KMS-11 (cell line): Measurements from ENCODE around the gene GALNT9.

Experiments used
- H2AFZ ChIP-seq: fragments of 200-600 bp; sonication (generic); 2 replicates; pipeline ENCODE4 v1.6.1; 2016; ENCODE audit warnings: antibody characterized with exemption, mixed run types, low read depth
- H3K27ac ChIP-seq: fragments of 200-600 bp; sonication (generic); 2 replicates; pipeline ENCODE4 v1.6.1; 2016; ENCODE audit warnings: mild to moderate bottlenecking, mixed run types
- H3K27me3 ChIP-seq: fragments of 200-600 bp; sonication (generic); 2 replicates; pipeline ENCODE4 v1.6.1; 2017; ENCODE audit warnings: mild to moderate bottlenecking, low read depth, mixed run types, moderate library complexity; ENCODE audit not compliant: insufficient read depth
- H3K36me3 ChIP-seq: fragments of 200-600 bp; sonication (generic); 2 replicates; pipeline ENCODE4 v1.6.1; 2017; ENCODE audit warnings: mild to moderate bottlenecking, mixed run types; ENCODE audit not compliant: insufficient read depth
- H3K4me1 ChIP-seq: fragments of 200-600 bp; sonication (generic); 2 replicates; pipeline ENCODE4 v1.6.1; 2016; ENCODE audit warnings: mild to moderate bottlenecking, low read depth, mixed run types; ENCODE audit not compliant: poor library complexity, severe bottlenecking
- H3K4me2 ChIP-seq: fragments of 200-600 bp; sonication (generic); 2 replicates; pipeline ENCODE4 v1.7.0; 2016; ENCODE audit warnings: mild to moderate bottlenecking, mixed run types
- H3K4me3 ChIP-seq: fragments of 200-600 bp; sonication (generic); IDR thresholded peaks from 2 replicates; pipeline ENCODE4 v1.6.1; 2017; ENCODE audit warnings: low read depth, low read length, mixed read lengths; ENCODE audit not compliant: insufficient read depth
- H3K79me2 ChIP-seq: fragments of 200-600 bp; sonication (generic); 2 replicates; pipeline ENCODE4 v1.6.1; 2016; ENCODE audit warnings: low read depth, mixed run types; ENCODE audit not compliant: insufficient read depth
- H3K9ac ChIP-seq: fragments of 200-600 bp; sonication (generic); 2 replicates; pipeline ENCODE4 v1.6.1; 2016; ENCODE audit warnings: mild to moderate bottlenecking, mixed run types
- H4K20me1 ChIP-seq: fragments of 200-600 bp; sonication (generic); 2 replicates; pipeline ENCODE4 v1.6.1; 2016; ENCODE audit warnings: mild to moderate bottlenecking, mixed run types; ENCODE audit not compliant: insufficient read depth
- TF ChIP-seq, protein P1 (sequence below): fragments of 200-600 bp; sonication (generic); conservative IDR thresholded peaks from 2 replicates; pipeline ENCODE4 v1.6.1; 2017; ENCODE audit warnings: low read depth, mild to moderate bottlenecking, antibody characterized with exemption, low read length, moderate library complexity, mixed read lengths

Gene GALNT9

DNA sequence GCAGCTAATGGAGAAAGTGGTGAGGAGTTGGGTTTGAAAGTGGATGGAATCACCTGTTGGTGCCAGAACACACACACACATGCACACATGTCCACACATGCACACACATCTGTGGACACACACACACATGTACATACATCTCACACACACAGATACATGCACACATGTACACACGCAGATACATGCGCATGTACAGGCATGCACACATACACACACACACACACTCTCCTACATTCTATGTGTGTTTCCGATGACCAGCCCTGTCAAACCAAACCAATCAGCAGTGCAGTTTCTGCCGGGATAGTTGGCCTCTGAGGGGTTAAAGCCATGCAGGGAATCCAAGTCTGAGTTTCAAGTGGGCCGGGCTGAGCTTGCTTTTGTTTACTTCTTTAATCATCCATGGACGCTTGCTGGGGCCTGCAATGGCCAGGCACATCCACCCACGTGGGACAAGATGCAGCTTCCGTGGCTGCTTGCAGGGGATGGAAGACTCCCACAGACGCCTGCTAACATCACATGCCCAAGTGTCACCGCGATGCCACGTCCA is 52.5 kb downstream of the GALNT9 start:
- no peaks in the 10 kb centered on the region; the same call in 1 of the 2 replicates for H3K27me3 ChIP-seq
- H3K4me2 ChIP-seq: no peak overlapping the region
- H3K4me3 ChIP-seq: no peak overlapping the region
- H3K9ac ChIP-seq: no peak overlapping the region
- H4K20me1 ChIP-seq: no peaks in the 10 kb centered on the region
- no peaks in the 10 kb centered on the region for H3K36me3 ChIP-seq
- H3K27ac ChIP-seq: no peak overlapping the region
- no peaks in the 10 kb centered on the region for H3K79me2 ChIP-seq
- TF ChIP-seq, protein P1, sequence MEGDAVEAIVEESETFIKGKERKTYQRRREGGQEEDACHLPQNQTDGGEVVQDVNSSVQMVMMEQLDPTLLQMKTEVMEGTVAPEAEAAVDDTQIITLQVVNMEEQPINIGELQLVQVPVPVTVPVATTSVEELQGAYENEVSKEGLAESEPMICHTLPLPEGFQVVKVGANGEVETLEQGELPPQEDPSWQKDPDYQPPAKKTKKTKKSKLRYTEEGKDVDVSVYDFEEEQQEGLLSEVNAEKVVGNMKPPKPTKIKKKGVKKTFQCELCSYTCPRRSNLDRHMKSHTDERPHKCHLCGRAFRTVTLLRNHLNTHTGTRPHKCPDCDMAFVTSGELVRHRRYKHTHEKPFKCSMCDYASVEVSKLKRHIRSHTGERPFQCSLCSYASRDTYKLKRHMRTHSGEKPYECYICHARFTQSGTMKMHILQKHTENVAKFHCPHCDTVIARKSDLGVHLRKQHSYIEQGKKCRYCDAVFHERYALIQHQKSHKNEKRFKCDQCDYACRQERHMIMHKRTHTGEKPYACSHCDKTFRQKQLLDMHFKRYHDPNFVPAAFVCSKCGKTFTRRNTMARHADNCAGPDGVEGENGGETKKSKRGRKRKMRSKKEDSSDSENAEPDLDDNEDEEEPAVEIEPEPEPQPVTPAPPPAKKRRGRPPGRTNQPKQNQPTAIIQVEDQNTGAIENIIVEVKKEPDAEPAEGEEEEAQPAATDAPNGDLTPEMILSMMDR: no peak
- H3K4me1 ChIP-seq: no peaks in the 10 kb centered on the region
- no peak overlapping the region for H2AFZ ChIP-seq

DNA sequence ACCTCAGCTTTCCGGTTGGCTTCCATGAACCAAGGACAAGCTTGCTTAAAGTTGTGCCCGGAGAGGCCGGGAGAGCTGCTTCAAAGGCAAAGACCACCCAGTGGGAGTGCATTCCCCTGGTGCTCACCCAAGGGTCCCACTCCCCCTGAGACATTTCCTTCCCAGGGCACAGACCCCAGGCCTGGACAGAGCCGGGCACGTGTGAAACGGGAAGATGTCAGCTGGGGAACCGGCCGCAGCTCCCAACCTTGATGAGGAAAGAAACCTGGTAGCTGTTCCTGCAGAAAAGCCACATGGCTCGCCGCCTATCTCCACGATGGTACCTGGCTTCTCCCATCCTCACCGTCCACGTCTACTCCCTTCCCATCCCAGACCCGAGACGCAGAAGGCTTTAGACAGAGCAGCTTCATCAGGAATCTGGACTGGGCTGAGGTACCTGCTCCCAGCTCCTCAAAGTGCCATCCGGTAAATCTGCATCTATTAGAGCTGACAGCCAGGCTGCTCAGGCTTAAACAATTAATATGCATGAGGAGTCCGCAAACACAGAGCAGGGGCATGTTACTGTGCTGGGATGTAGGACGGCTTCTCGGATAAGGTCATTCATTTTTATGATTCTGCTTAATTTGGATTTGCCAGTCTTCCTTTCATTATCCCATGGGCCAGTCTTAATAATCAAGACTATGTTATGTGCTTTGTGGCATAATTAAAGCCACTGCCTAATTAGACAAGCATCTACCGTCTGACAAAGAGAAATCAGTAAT is 53.1 kb downstream of the GALNT9 start:
- H3K4me1 ChIP-seq: no peaks in the 10 kb centered on the region
- H3K4me3 ChIP-seq: no peak overlapping the region
- H3K27ac ChIP-seq: no peak overlapping the region
- no peaks in the 10 kb centered on the region for H4K20me1 ChIP-seq
- no peaks in the 10 kb centered on the region; the same call in 1 of the 2 replicates for H3K27me3 ChIP-seq
- TF ChIP-seq, protein P1: no peak
- no peaks in the 10 kb centered on the region for H3K36me3 ChIP-seq
- no peak overlapping the region for H3K9ac ChIP-seq
- no peaks in the 10 kb centered on the region for H3K79me2 ChIP-seq
- H3K4me2 ChIP-seq: no peak overlapping the region
- no peak overlapping the region for H2AFZ ChIP-seq

DNA sequence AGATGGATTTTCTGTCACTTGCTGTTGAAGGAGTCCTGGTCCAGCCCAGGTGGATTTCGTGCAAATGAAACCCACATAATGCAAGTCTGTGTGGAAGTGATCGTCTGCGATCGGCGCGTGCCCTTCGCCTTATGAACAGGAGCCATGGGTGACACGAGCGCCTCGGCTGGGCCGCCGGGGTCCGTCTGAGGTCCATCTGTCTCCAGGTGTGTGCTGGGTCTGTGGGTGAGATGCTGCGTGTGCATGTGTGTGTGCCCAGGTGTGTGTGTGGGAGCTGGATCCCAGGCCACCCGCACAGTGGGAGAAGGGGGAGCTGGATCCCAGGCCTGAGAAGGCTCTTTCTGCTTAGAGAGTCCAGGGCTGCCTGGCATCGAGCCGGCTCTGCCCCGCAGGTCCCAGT is 53.8 kb downstream of the GALNT9 start:
- H3K4me1 ChIP-seq: no peaks in the 10 kb centered on the region
- H3K9ac ChIP-seq: no peak overlapping the region
- no peaks in the 10 kb centered on the region for H3K79me2 ChIP-seq
- no peak overlapping the region for H3K27ac ChIP-seq
- TF ChIP-seq, protein P1: no peak
- H3K27me3 ChIP-seq: no peaks in the 10 kb centered on the region; the same call in 1 of the 2 replicates
- H3K4me3 ChIP-seq: no peak overlapping the region
- no peak overlapping the region for H2AFZ ChIP-seq
- no peak overlapping the region for H3K4me2 ChIP-seq
- H4K20me1 ChIP-seq: no peaks in the 10 kb centered on the region
- no peaks in the 10 kb centered on the region for H3K36me3 ChIP-seq

DNA sequence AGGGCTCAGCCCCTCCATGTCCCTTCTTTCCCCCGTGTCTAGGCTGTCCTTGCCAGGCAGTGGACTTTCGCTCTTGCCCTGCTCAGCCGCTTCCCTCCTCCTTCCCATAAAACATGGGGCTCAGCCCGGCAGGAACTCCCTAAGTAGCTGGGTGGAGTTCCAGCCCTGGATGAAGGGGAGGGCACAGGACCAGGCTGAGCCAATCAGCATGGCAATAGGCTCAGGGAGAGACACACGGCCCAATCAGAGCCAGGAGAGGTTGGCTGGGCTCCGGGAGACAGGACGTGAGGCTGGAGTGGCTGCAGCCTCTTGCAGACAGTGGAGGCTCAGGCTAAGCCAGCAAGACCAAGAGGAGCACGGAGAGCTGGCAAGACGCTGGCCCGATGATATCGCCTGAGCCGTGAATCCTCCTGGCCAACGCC is 54.3 kb downstream of the GALNT9 start:
- Histone ChIP-seq H2AFZ (no peak overlapping the region), H3K27ac (no peak overlapping the region), H3K79me2 (no peaks in the 10 kb centered on the region), H4K20me1 (no peaks in the 10 kb centered on the region), H3K9ac (no peak overlapping the region), H3K4me1 (no peaks in the 10 kb centered on the region), H3K4me2 (no peak overlapping the region), H3K27me3 (no peaks in the 10 kb centered on the region; the same call in 1 of the 2 replicates), H3K36me3 (no peaks in the 10 kb centered on the region), H3K4me3 (no peak overlapping the region)
- TF ChIP-seq, protein P1: no peak
